ENCODE results near the gene GMEB2. TPM values are rescaled to one million over a fixed set of nuclear protein-coding genes. Genes with fewer than 3 reads are reported as not detected.

The GMEB2 gene
- polyA plus RNA-seq, 1 experiment: 6.3 TPM

GRCh38 chr20:63619086-63619485 lies 7.8 kb downstream of the GMEB2 start:
- DNase-seq (ENCODE audit: low read depth, low spot score): no peak
- POLR2A ChIA-PET: no interaction called here
- no peaks in the 10 kb centered on the region for H3K27me3 ChIP-seq (ENCODE audit: control insufficient read depth, insufficient read depth, low read length)
- CTCF ChIA-PET: no interaction called here
- no peak overlapping the region for H3K4me3 ChIP-seq (ENCODE audit: low read depth, low read length)
- H3K9me3 ChIP-seq (ENCODE audit: control insufficient read depth, insufficient read depth, low read length): peaks cover 4% of the 10 kb centered on the region; the same call in 1 of the 2 replicates
- no peak for TF ChIP-seq CTCF (IDR thresholded peaks at IDR 0.05; ENCODE audit: low read depth, low read length)
- no peak overlapping the region for H3K27ac ChIP-seq (ENCODE audit: low read depth, low read length)

GRCh38 chr20:63618291-63618980 lies 8.5 kb downstream of the GMEB2 start:
- no peak for DNase-seq (ENCODE audit: low read depth, low spot score)
- TF ChIP-seq CTCF (IDR thresholded peaks at IDR 0.05; ENCODE audit: low read depth, low read length): no peak
- POLR2A ChIA-PET: no interaction called here
- H3K27ac ChIP-seq (ENCODE audit: low read depth, low read length): no peak overlapping the region
- H3K4me3 ChIP-seq (ENCODE audit: low read depth, low read length): no peak overlapping the region
- peaks cover 4% of the 10 kb centered on the region; the same call in 1 of the 2 replicates for H3K9me3 ChIP-seq (ENCODE audit: control insufficient read depth, insufficient read depth, low read length)
- no peaks in the 10 kb centered on the region for H3K27me3 ChIP-seq (ENCODE audit: control insufficient read depth, insufficient read depth, low read length)
- CTCF ChIA-PET: no interaction called here

GRCh38 chr20:63617876-63618265 lies 9.0 kb downstream of the GMEB2 start:
- ChIA-PET CTCF (no interaction called here), POLR2A (no interaction called here)
- TF ChIP-seq CTCF (IDR thresholded peaks at IDR 0.05; ENCODE audit: low read depth, low read length): no peak
- no peak for DNase-seq (ENCODE audit: low read depth, low spot score)
- Histone ChIP-seq H3K27me3 (ENCODE audit: control insufficient read depth, insufficient read depth, low read length) (no peaks in the 10 kb centered on the region), H3K27ac (ENCODE audit: low read depth, low read length) (no peak overlapping the region), H3K9me3 (ENCODE audit: control insufficient read depth, insufficient read depth, low read length) (peaks cover 4% of the 10 kb centered on the region; the same call in 1 of the 2 replicates), H3K4me3 (ENCODE audit: low read depth, low read length) (no peak overlapping the region)

- no peak overlapping the region for H3K27ac ChIP-seq (ENCODE audit: low read depth, low read length)
- no peak for DNase-seq (ENCODE audit: low read depth, low spot score)
- POLR2A ChIA-PET: no interaction called here
- H3K4me3 ChIP-seq (ENCODE audit: low read depth, low read length): no peak overlapping the region
- CTCF ChIA-PET: interaction anchor here (0.5 kb wide), 1 partner anchor 17 kb away, joined by 6 read pairs; no protein-coding TSS in a partner anchor
- peaks cover 4% of the 10 kb centered on the region; the same call in 1 of the 2 replicates for H3K9me3 ChIP-seq (ENCODE audit: control insufficient read depth, insufficient read depth, low read length)
- TF ChIP-seq CTCF (IDR thresholded peaks at IDR 0.05; ENCODE audit: low read depth, low read length): no peak
- no peaks in the 10 kb centered on the region for H3K27me3 ChIP-seq (ENCODE audit: control insufficient read depth, insufficient read depth, low read length)
These were observed 9.6 kb downstream of the GMEB2 start for GRCh38 chr20:63617092-63617875.
